ENCODE results near the gene LDB2.

DNA sequence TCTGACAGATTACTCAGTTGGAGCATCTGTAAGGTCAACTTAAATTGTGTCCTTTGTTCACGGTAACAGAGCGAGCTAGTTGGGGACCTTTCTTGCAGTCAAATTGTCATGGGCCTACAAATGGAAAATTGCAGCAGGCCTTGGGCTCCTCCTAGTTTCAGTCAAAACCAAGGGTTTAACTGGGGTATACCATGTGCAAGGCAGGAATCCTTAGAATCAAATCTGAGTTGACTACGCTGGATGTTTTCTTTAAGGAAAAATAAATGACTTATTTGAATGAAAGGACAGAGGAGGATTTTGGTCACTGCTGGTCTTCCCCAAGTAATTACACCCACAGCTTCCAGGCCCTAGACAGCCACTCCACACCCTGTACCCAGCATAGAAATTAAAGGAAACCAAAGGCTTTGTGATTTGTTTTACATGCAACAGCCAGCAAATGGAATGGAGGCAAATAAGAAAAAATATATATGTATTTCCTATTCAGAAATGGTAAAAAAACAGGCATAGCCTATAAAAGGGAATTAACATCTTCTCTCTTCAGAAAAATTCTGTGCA, 307.1 kb downstream of the LDB2 start:
- TF ChIP-seq, protein P1, sequence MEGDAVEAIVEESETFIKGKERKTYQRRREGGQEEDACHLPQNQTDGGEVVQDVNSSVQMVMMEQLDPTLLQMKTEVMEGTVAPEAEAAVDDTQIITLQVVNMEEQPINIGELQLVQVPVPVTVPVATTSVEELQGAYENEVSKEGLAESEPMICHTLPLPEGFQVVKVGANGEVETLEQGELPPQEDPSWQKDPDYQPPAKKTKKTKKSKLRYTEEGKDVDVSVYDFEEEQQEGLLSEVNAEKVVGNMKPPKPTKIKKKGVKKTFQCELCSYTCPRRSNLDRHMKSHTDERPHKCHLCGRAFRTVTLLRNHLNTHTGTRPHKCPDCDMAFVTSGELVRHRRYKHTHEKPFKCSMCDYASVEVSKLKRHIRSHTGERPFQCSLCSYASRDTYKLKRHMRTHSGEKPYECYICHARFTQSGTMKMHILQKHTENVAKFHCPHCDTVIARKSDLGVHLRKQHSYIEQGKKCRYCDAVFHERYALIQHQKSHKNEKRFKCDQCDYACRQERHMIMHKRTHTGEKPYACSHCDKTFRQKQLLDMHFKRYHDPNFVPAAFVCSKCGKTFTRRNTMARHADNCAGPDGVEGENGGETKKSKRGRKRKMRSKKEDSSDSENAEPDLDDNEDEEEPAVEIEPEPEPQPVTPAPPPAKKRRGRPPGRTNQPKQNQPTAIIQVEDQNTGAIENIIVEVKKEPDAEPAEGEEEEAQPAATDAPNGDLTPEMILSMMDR (conservative IDR thresholded peaks at IDR 0.05; ENCODE audit: low read length), result no peak
- no peak for TF ChIP-seq EZH2phosphoT487 (IDR thresholded peaks at IDR 0.05; ENCODE audit: borderline replicate concordance)

Measured in Loucy (cell line).